Activated CD8-positive, alpha-beta memory T cell treated with anti-CD3 and anti-CD28 coated beads for 48 hours (primary cell): ENCODE results near the gene MTG2.

Source experiments
- DNase-seq, 3 experiments: peaks; one replicate each; pipeline ENCODE4 v3.0.0-alpha.2; 2020; ENCODE audit warnings: low read depth in 2 of 3, low spot score in 2 of 3

Gene MTG2

GRCh38 chr20:62183426-62184142 lies 756 bp downstream of the MTG2 start:
- no peak for DNase-seq

GRCh38 chr20:62186096-62186426 lies 3.2 kb downstream of the MTG2 start:
- no peak for DNase-seq

- no peak for DNase-seq
Measured at GRCh38 chr20:62186887-62187866, 4.3 kb downstream of the MTG2 start.

GRCh38 chr20:62190639-62191411 lies 8.0 kb downstream of the MTG2 start:
- DNase-seq: no peak

GRCh38 chr20:62191781-62192559 lies 9.1 kb downstream of the MTG2 start:
- DNase-seq: no peak

- DNase-seq: no peak
Measured at GRCh38 chr20:62192635-62193034, 9.8 kb downstream of the MTG2 start.

GRCh38 chr20:62193079-62194025 lies 10.5 kb downstream of the MTG2 start:
- no peak for DNase-seq

GRCh38 chr20:62195075-62195405 lies 12.2 kb downstream of the MTG2 start:
- DNase-seq: no peak

GRCh38 chr20:62195736-62196135 lies 12.9 kb downstream of the MTG2 start:
- DNase-seq: no peak

GRCh38 chr20:62196286-62196685 lies 13.5 kb downstream of the MTG2 start:
- no peak for DNase-seq

- no peak for DNase-seq
Measured at GRCh38 chr20:62197311-62197710, 14.5 kb downstream of the MTG2 start.

- no peak for DNase-seq
Measured at GRCh38 chr20:62197801-62198200, 15.0 kb downstream of the MTG2 start.

GRCh38 chr20:62198496-62198895 lies 15.7 kb downstream of the MTG2 start:
- DNase-seq: no peak

- no peak for DNase-seq
Measured at GRCh38 chr20:62198931-62199330, 16.1 kb downstream of the MTG2 start.

GRCh38 chr20:62200491-62201172 lies 17.8 kb downstream of the MTG2 start:
- no peak for DNase-seq

GRCh38 chr20:62201173-62202082 lies 18.6 kb downstream of the MTG2 start:
- no peak for DNase-seq

GRCh38 chr20:62202083-62202395 lies 19.2 kb downstream of the MTG2 start:
- DNase-seq: no peak

- DNase-seq: no peak
Measured at GRCh38 chr20:62202676-62203377, 20.0 kb downstream of the MTG2 start.
